H1 (cell line): Measurements from ENCODE around the gene ACVR1. TPM values are rescaled to one million over a fixed set of nuclear protein-coding genes. Genes with fewer than 3 reads are reported as not detected.

Experiments used
- CTCF ChIA-PET: fragments of 300-600 bp; sonication (Branson Sonifier 250); formaldehyde crosslinking; loops from one replicate; lab custom pipeline; 2021; ENCODE audit not compliant: partially characterized antibody; lab: Charles Lee
- POLR2A ChIA-PET: fragments of 300-600 bp; sonication (Branson Sonifier 250); formaldehyde crosslinking; loops from one replicate; lab custom pipeline; 2021; ENCODE audit warnings: inconsistent platforms; ENCODE audit not compliant: partially characterized antibody; lab: Charles Lee
- DNase-seq, 2 experiments: peaks; one replicate each; pipeline versions ENCODE4 v3.0.0 to v3.0.0-alpha.2; 2010 to 2022; ENCODE audit warnings: low spot score in 2 of 2, low read depth in 1 of 2, mixed read lengths in 1 of 2
- FAIRE-seq: peaks from 2 replicates; lab custom pipeline; 2011; peaks lifted over from hg19 to GRCh38; lab: Jason Lieb, UNC
- H2AFZ ChIP-seq: 2 replicates; pipeline ENCODE4 v1.8.1; 2012; ENCODE audit warnings: low read length, inconsistent platforms
- H2AK5ac ChIP-seq: 2 replicates; pipeline ENCODE4 v1.6.1; 2013; ENCODE audit warnings: low read depth, low read length
- H2BK120ac ChIP-seq: replicated peaks from 2 replicates; pipeline ENCODE3; 2013; ENCODE audit warnings: low read depth, low read length, inconsistent platforms
- H2BK12ac ChIP-seq: 2 replicates; pipeline ENCODE4 v1.6.1; 2013; ENCODE audit warnings: low read depth, low read length
- H2BK15ac ChIP-seq: 2 replicates; pipeline ENCODE4 v1.6.1; 2013; ENCODE audit warnings: low read length
- H2BK20ac ChIP-seq: 2 replicates; pipeline ENCODE4 v1.6.1; 2013; ENCODE audit warnings: low read length
- H2BK5ac ChIP-seq: 2 replicates; pipeline ENCODE4 v1.6.1; 2013; ENCODE audit warnings: low read depth, low read length
- H3K14ac ChIP-seq: 2 replicates; pipeline ENCODE4 v1.6.1; 2013; ENCODE audit warnings: inconsistent platforms; ENCODE audit not compliant: insufficient read length
- H3K18ac ChIP-seq: 2 replicates; pipeline ENCODE4 v1.6.1; 2013; ENCODE audit warnings: low read length; ENCODE audit errors: extremely low read depth
- H3K23ac ChIP-seq: 2 replicates; pipeline ENCODE4 v1.6.1; 2013; ENCODE audit warnings: inconsistent platforms; ENCODE audit not compliant: insufficient read length
- H3K23me2 ChIP-seq: 2 replicates; pipeline ENCODE4 v1.6.1; 2013; ENCODE audit warnings: low read depth, low read length
- H3K27ac ChIP-seq: 2 replicates; pipeline ENCODE4 v1.6.1; 2011; ENCODE audit warnings: low read depth, low read length, inconsistent platforms
- H3K27me3 ChIP-seq, 4 experiments: replicated peaks in 1 of 4; 1 replicate in 1 of 4; 2 replicates in 3 of 4; pipeline versions ENCODE4 v1.6.1 to v1.8.1; 2011 to 2013; ENCODE audit warnings: low read length in 3 of 4, mild to moderate bottlenecking in 3 of 4, inconsistent platforms in 2 of 4, mixed read lengths in 2 of 4, moderate library complexity in 1 of 4; ENCODE audit not compliant: control insufficient read depth in 3 of 4, insufficient read depth in 3 of 4; ENCODE audit errors: extremely low read depth in 1 of 4
- H3K36me3 ChIP-seq, 4 experiments: 2 replicates each; pipeline versions ENCODE4 v1.6.1 to v1.8.1; 2011 to 2013; ENCODE audit warnings: mild to moderate bottlenecking in 4 of 4, low read length in 3 of 4, moderate library complexity in 2 of 4, control low read depth in 1 of 4, inconsistent platforms in 1 of 4; ENCODE audit not compliant: insufficient read depth in 4 of 4, control insufficient read depth in 2 of 4
- H3K4ac ChIP-seq: replicated peaks from 2 replicates; pipeline ENCODE3; 2013; ENCODE audit warnings: low read length, low read depth, mixed read lengths, inconsistent platforms; ENCODE audit not compliant: insufficient read length
- H3K4me1 ChIP-seq, 4 experiments: replicated peaks in 1 of 4; 1 replicate in 1 of 4; 2 replicates in 3 of 4; pipeline versions ENCODE4 v1.6.1 to v1.8.1; 2011 to 2013; ENCODE audit warnings: low read length in 3 of 4, inconsistent platforms in 2 of 4, mixed read lengths in 1 of 4; ENCODE audit not compliant: insufficient read depth in 4 of 4, control insufficient read depth in 3 of 4
- H3K4me2 ChIP-seq, 2 experiments: 2 replicates each; pipeline versions ENCODE4 v1.6.1 to v1.8.1; 2011 to 2013; ENCODE audit warnings: low read depth in 2 of 2, low read length in 2 of 2, control low read depth in 1 of 2, inconsistent platforms in 1 of 2, mild to moderate bottlenecking in 1 of 2; ENCODE audit not compliant: insufficient read depth in 1 of 2
- H3K4me3 ChIP-seq, 4 experiments: fragments of 200-600, 300-600 bp in 1 of 4; sonication (generic), shearing (Covaris generic), sonication (Bioruptor Twin) in 1 of 4; 2 replicates each; pipeline versions ENCODE4 v1.5.1 to v1.8.1; 2011 to 2016; ENCODE audit warnings: low read length in 4 of 4, low read depth in 3 of 4, control low read depth in 2 of 4, inconsistent platforms in 2 of 4, mild to moderate bottlenecking in 2 of 4, mixed read lengths in 1 of 4, moderate library complexity in 1 of 4; ENCODE audit not compliant: insufficient read depth in 2 of 4; ENCODE audit errors: extremely low read depth in 1 of 4
- H3K56ac ChIP-seq: replicated peaks from 2 replicates; pipeline ENCODE3; 2013; ENCODE audit warnings: low read depth, mild to moderate bottlenecking, mixed read lengths, low read length, inconsistent platforms; ENCODE audit not compliant: insufficient read length
- H3K79me1 ChIP-seq: 2 replicates; pipeline ENCODE4 v1.6.1; 2013; ENCODE audit warnings: low read depth, low read length, control low read depth
- H3K79me2 ChIP-seq, 2 experiments: 2 replicates each; pipeline versions ENCODE4 v1.6.1 to v1.8.1; 2012 to 2013; ENCODE audit warnings: low read length in 2 of 2, mild to moderate bottlenecking in 2 of 2, inconsistent platforms in 1 of 2; ENCODE audit not compliant: insufficient read depth in 2 of 2, control insufficient read depth in 1 of 2
- H3K9ac ChIP-seq, 4 experiments: replicated peaks in 1 of 4; 1 replicate in 1 of 4; 2 replicates in 3 of 4; pipeline versions ENCODE4 v1.6.1 to v1.8.1; 2011 to 2013; ENCODE audit warnings: low read depth in 3 of 4, low read length in 3 of 4, control low read depth in 2 of 4, mild to moderate bottlenecking in 2 of 4, moderate library complexity in 2 of 4, inconsistent platforms in 1 of 4; ENCODE audit errors: extremely low read depth in 1 of 4
- H3K9me3 ChIP-seq, 2 experiments: 2 replicates each; pipeline versions ENCODE4 v1.6.1 to v1.8.1; 2012 to 2013; ENCODE audit warnings: mild to moderate bottlenecking in 2 of 2, moderate library complexity in 2 of 2, control low read depth in 1 of 2, inconsistent platforms in 1 of 2, low read depth in 1 of 2, low read length in 1 of 2, mixed read lengths in 1 of 2; ENCODE audit not compliant: insufficient read depth in 2 of 2
- H4K20me1 ChIP-seq, 2 experiments: replicated peaks in 1 of 2; 2 replicates each; pipeline versions ENCODE3 to v1.8.1; 2011 to 2013; ENCODE audit warnings: inconsistent platforms in 2 of 2, low read length in 2 of 2, mild to moderate bottlenecking in 1 of 2; ENCODE audit not compliant: insufficient read depth in 2 of 2, control insufficient read depth in 1 of 2
- H4K5ac ChIP-seq: 2 replicates; pipeline ENCODE4 v1.6.1; 2013; ENCODE audit warnings: low read length, low read depth, mixed read lengths, inconsistent platforms; ENCODE audit not compliant: insufficient read length
- H4K8ac ChIP-seq: 2 replicates; pipeline ENCODE4 v1.8.0; 2013; ENCODE audit warnings: mild to moderate bottlenecking, moderate library complexity, low read length, inconsistent platforms; ENCODE audit not compliant: insufficient read depth; ENCODE audit errors: extremely low read depth
- H4K91ac ChIP-seq: replicated peaks from 2 replicates; pipeline ENCODE3; 2013; ENCODE audit warnings: low read length, mixed read lengths, inconsistent platforms; ENCODE audit not compliant: insufficient read length
- CEBPB ChIP-seq: IDR thresholded peaks from 2 replicates; pipeline ENCODE4 v1.6.1; 2012; ENCODE audit warnings: low read depth, low read length
- EP300 ChIP-seq, 2 experiments: IDR thresholded peaks; 1 replicate in 1 of 2; 2 replicates in 1 of 2; pipeline ENCODE4 v1.6.1; 2011 to 2012; ENCODE audit warnings: low read depth in 2 of 2, low read length in 2 of 2, mild to moderate bottlenecking in 2 of 2, borderline replicate concordance in 1 of 2, inconsistent platforms in 1 of 2, moderate library complexity in 1 of 2
- HDAC2 ChIP-seq, 2 experiments: fragments of 300-600 bp in 1 of 2; sonication (generic) in 1 of 2; IDR thresholded peaks; 2 replicates each; pipeline ENCODE4 v1.6.1; 2011 to 2012; ENCODE audit warnings: low read depth in 2 of 2, low read length in 2 of 2, mild to moderate bottlenecking in 2 of 2, moderate library complexity in 2 of 2, borderline replicate concordance in 1 of 2, inconsistent platforms in 1 of 2
- JUND ChIP-seq: IDR thresholded peaks from 2 replicates; pipeline ENCODE4 v1.6.1; 2011; ENCODE audit warnings: mild to moderate bottlenecking, improper control_type of control experiment, low read length
- MAFK ChIP-seq: IDR thresholded peaks from 2 replicates; pipeline ENCODE4 v1.6.1; 2012; ENCODE audit warnings: low read depth, mild to moderate bottlenecking, improper control_type of control experiment, low read length
- RAD21 ChIP-seq, 2 experiments: IDR thresholded peaks in 1 of 2; conservative IDR thresholded peaks in 1 of 2; 2 replicates each; pipeline ENCODE4 v1.6.1; 2011; ENCODE audit warnings: low read depth in 2 of 2, low read length in 2 of 2, improper control_type of control experiment in 1 of 2, inconsistent platforms in 1 of 2, mild to moderate bottlenecking in 1 of 2, moderate library complexity in 1 of 2
- RXRA ChIP-seq: IDR thresholded peaks from 2 replicates; pipeline ENCODE4 v1.6.1; 2011; ENCODE audit warnings: low read depth, mild to moderate bottlenecking, low read length, moderate library complexity; ENCODE audit not compliant: insufficient read depth
- SIN3A ChIP-seq, 2 experiments: IDR thresholded peaks in 1 of 2; conservative IDR thresholded peaks in 1 of 2; 2 replicates each; pipeline ENCODE4 v1.6.1; 2011 to 2012; ENCODE audit warnings: low read length in 2 of 2, improper control_type of control experiment in 1 of 2, low read depth in 1 of 2, mild to moderate bottlenecking in 1 of 2
- SIRT6 ChIP-seq: IDR thresholded peaks from one replicate; pipeline ENCODE4 v1.7.1; 2012; ENCODE audit warnings: low read length, inconsistent platforms
- SIX5 ChIP-seq: IDR thresholded peaks from 2 replicates; pipeline ENCODE4 v1.6.1; 2011; ENCODE audit warnings: mild to moderate bottlenecking, low read depth, low read length
- SUZ12 ChIP-seq: fragments of 200-600 bp; sonication (generic); IDR thresholded peaks from 2 replicates; pipeline ENCODE4 v1.6.1; 2012; ENCODE audit warnings: mild to moderate bottlenecking, inconsistent platforms, low read length, moderate library complexity, mixed read lengths
- WGBS, 2 experiments: shearing (Covaris generic) in 1 of 2; methylation state at CpG; one replicate each; pipeline versions ENCODE4 v1.1.6 to v1.1.7; 2013 to 2015; ENCODE audit warnings: low lambda C conversion rate in 2 of 2, mixed read lengths in 2 of 2, inconsistent platforms in 1 of 2, low coverage in 1 of 2, missing lambda C conversion rate in 1 of 2; ENCODE audit not compliant: insufficient replicate concordance in 2 of 2, insufficient coverage in 1 of 2, insufficient read length in 1 of 2; ENCODE audit errors: extremely low coverage in 1 of 2, missing lambda C conversion rate in 1 of 2; 5-methylcytosine and 5-hydroxymethylcytosine counted together
- polyA plus RNA-seq, 7 experiments: library from polyadenylated mRNA; depleted of rRNA in 3 of 7; stranded (reverse) in 5 of 7; unstranded in 2 of 7; fragments of >200 nt in 5 of 7; fragments of 200-250 nt in 2 of 7; gene quantifications; 1 replicate in 5 of 7; 2 replicates in 1 of 7; 4 replicates in 1 of 7; pipeline versions ENCODE4 v1.2.1 to v1.2.3, GENCODE V29; 2011 to 2013; ENCODE audit warnings: missing spikeins in 2 of 7, mixed read lengths in 2 of 7
- total RNA-seq: library from RNA; stranded (reverse); fragmentation: NEBNext Ultra II Directional; extraction: Animal tissue kit (Norgen Biotek cat#: 25700); gene quantifications from 2 replicates; pipeline ENCODE4 v1.2.1, GENCODE V29; 2021
- TF ChIP-seq, protein P1 (sequence below): IDR thresholded peaks from 2 replicates; pipeline ENCODE4 v1.6.1; 2011; ENCODE audit warnings: low read depth, mild to moderate bottlenecking, low read length; ENCODE audit not compliant: insufficient read depth

ACVR1 gene
- total and polyA plus RNA-seq, 2 of the 8 experiments (the other 6 are each of a cell fraction or from before 2014, with no cell fraction given) = 8.5 to 17.7 TPM

DNA sequence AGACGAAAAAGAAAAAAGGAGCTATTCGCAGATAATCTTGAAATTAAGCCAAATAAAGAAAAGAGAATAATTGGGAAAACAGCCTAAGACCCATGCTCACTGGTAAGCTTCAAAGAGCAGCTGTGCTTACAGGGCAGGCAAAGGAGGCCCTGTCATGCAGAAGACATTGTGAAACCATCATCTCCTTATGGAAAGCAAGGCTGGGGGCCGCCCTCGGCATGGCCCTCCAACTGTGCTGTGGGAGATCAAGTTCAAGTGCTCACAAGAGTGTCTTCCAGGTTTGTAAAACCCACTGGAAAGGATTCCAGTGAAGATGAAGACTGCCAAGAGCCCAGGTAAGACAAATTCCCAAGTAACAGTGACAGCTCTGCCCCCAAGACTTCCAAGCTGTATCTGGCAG lies 32.2 kb downstream of the ACVR1 start:
- 85% methylated on average over 4 of the region's 4 CpGs; no CpG with 5 or more reads in 1 of the 2 experiments for WGBS, 2 experiments
- no peak overlapping the region for H3K4me3 ChIP-seq
- no peak overlapping the region for H3K4me2 ChIP-seq
- no peak overlapping the region for H4K5ac ChIP-seq
- H3K36me3 ChIP-seq = no peaks in the 10 kb centered on the region
- no peaks in the 10 kb centered on the region for H3K9me3 ChIP-seq
- H2BK15ac ChIP-seq = no peak overlapping the region
- peaks cover 6% of the 10 kb centered on the region for H3K79me1 ChIP-seq
- H3K79me2 ChIP-seq = peaks cover 0 to 32% of the 10 kb centered on the region in 2 experiments; a peak in 2 of 4 replicates
- H4K91ac ChIP-seq = no peak overlapping the region
- no peak overlapping the region for H4K8ac ChIP-seq
- H2BK5ac ChIP-seq = no peak overlapping the region
- peaks cover 8 to 13% (median 11%) of the 10 kb centered on the region in 4 experiments for H3K4me1 ChIP-seq
- no peak for DNase-seq
- H4K20me1 ChIP-seq = peaks cover 2 to 18% of the 10 kb centered on the region in 2 experiments
- CTCF ChIA-PET = interaction anchor here (1.3 kb wide), 1 partner anchor 11 kb away, joined by 3 read pairs; no protein-coding TSS in a partner anchor
- POLR2A ChIA-PET = interaction anchor here (2.7 kb wide), 1 partner anchor 10 kb away, joined by 7 read pairs; no protein-coding TSS in a partner anchor
- FAIRE-seq = no peak
- 0 out of 2 replicates have a peak, but pooled peaks cover 2% of the 10 kb centered on the region for H3K23me2 ChIP-seq
- no peak overlapping the region for H3K18ac ChIP-seq
- no peak overlapping the region for H2AK5ac ChIP-seq
- H3K14ac ChIP-seq = no peak overlapping the region
- H3K27ac ChIP-seq = no peak overlapping the region
- no peak overlapping the region for H3K23ac ChIP-seq
- H3K27me3 ChIP-seq = no peaks in the 10 kb centered on the region
- H2BK20ac ChIP-seq = no peak overlapping the region
- H2AFZ ChIP-seq = no peak overlapping the region
- H2BK120ac ChIP-seq = no peak overlapping the region
- H3K9ac ChIP-seq = no peak overlapping the region
- TF ChIP-seq SIN3A (conservative IDR thresholded peaks at IDR 0.05 in 1 of 2, IDR thresholded peaks at IDR 0.05 in 1 of 2; ENCODE audit: low read depth in 1 of 2, low read length in 2 of 2) (no peak), MAFK (no peak), RXRA (no peak), CEBPB (no peak), HDAC2 (IDR thresholded peaks at IDR 0.05; ENCODE audit: borderline replicate concordance in 1 of 2, low read depth in 2 of 2, low read length in 2 of 2) (no peak), EP300 (IDR thresholded peaks at IDR 0.05; ENCODE audit: borderline replicate concordance in 1 of 2, low read depth in 2 of 2, low read length in 2 of 2) (no peak), SUZ12 (no peak), SIRT6 (no peak), RAD21 (IDR thresholded peaks at IDR 0.05 in 1 of 2, conservative IDR thresholded peaks at IDR 0.05 in 1 of 2; ENCODE audit: low read depth in 2 of 2, low read length in 2 of 2) (no peak), SIX5 (no peak), JUND (no peak)
- TF ChIP-seq, protein P1, sequence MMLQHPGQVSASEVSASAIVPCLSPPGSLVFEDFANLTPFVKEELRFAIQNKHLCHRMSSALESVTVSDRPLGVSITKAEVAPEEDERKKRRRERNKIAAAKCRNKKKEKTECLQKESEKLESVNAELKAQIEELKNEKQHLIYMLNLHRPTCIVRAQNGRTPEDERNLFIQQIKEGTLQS = no peak
- no peak overlapping the region for H3K4ac ChIP-seq
- no peak overlapping the region for H2BK12ac ChIP-seq
- no peak overlapping the region for H3K56ac ChIP-seq
